SK-N-SH treated with all-trans-retinoic acid at 6 μM for 48 hours (cell line): Measurements from ENCODE around the gene HOXA2.

ENCODE experiments used
- CREB5 ChIP-seq: fragments of 250-450 bp; sonication (Bioruptor Pico); IDR thresholded peaks from 2 replicates; pipeline ENCODE4 v1.5.1; 2020; ENCODE audit warnings: low read depth, mild to moderate bottlenecking, moderate library complexity
- ESRRG ChIP-seq: fragments of 250-450 bp; sonication (Bioruptor Pico); IDR thresholded peaks from 2 replicates; pipeline ENCODE4 v1.6.1; 2021; ENCODE audit warnings: mild to moderate bottlenecking
- PATZ1 ChIP-seq: fragments of 250-450 bp; sonication (Bioruptor Pico); IDR thresholded peaks from 2 replicates; pipeline ENCODE4 v1.8.0; 2020; ENCODE audit warnings: mild to moderate bottlenecking, moderate library complexity, borderline replicate concordance
- POU6F1 ChIP-seq: fragments of 250-450 bp; sonication (Bioruptor Pico); IDR thresholded peaks from 2 replicates; pipeline ENCODE4 v1.8.0; 2021; ENCODE audit warnings: low read depth, mild to moderate bottlenecking, moderate library complexity, borderline replicate concordance
- TSHZ2 ChIP-seq: fragments of 250-450 bp; sonication (Bioruptor Pico); IDR thresholded peaks from 2 replicates; pipeline ENCODE4 v1.5.0; 2020; ENCODE audit warnings: mild to moderate bottlenecking, moderate library complexity
- ZFP30 ChIP-seq: fragments of 450-650 bp; formaldehyde crosslinking; IDR thresholded peaks from 2 replicates; pipeline ENCODE4 v1.5.0; 2022; ENCODE audit warnings: mild to moderate bottlenecking, moderate library complexity
- ZNF8 ChIP-seq: fragments of 450-650 bp; formaldehyde crosslinking; IDR thresholded peaks from 2 replicates; pipeline ENCODE4 v1.5.0; 2020; ENCODE audit warnings: mild to moderate bottlenecking, moderate library complexity

GRCh38 chr7:27140126-27140857 is 37.8 kb upstream of the HOXA2 start:
- no peak for TF ChIP-seq POU6F1 (CRISPR knock-in tag)
- no peak for TF ChIP-seq CREB5 (CRISPR knock-in tag)
- TF ChIP-seq PATZ1: no peak
- TF ChIP-seq TSHZ2 (CRISPR knock-in tag): no peak
- no peak for TF ChIP-seq ZFP30 (CRISPR knock-in tag)
- no peak for TF ChIP-seq ESRRG (CRISPR knock-in tag)
- TF ChIP-seq ZNF8 (CRISPR knock-in tag): no peak
